Hindlimb muscle (tissue), 1 donor: ENCODE measurements around the gene FBXW10B. TPM values are rescaled to one million over a fixed set of nuclear protein-coding genes. Genes with fewer than 3 reads are reported as not detected.

Source experiments
- polyA plus RNA-seq: library from polyadenylated mRNA; unstranded; fragments of 120-200 nt; gene quantifications from one replicate; pipeline ENCODE4 v1.2.1, GENCODE V29; 2013; ENCODE audit not compliant: insufficient read length

The FBXW10B gene
- polyA plus RNA-seq, 1 donor = 1.9 TPM

Other genes starting within 250 kb of the FBXW10B start
- 2.8 TPM for gene CDRT4, start 152.1 kb downstream of the FBXW10B start, polyA plus RNA-seq
- gene TVP23C, start 56.2 kb downstream of the FBXW10B start, polyA plus RNA-seq = 11.0 TPM
- 45.5 TPM for gene TRIM16, start 64.6 kb upstream of the FBXW10B start, polyA plus RNA-seq
- gene ZNF286A, start 80.0 kb upstream of the FBXW10B start, polyA plus RNA-seq = 24.0 TPM
- not detected for gene TBC1D26, start 112.6 kb upstream of the FBXW10B start, polyA plus RNA-seq